ENCODE measurements around the gene LEPROT.
"Not testable (repeated sequence)": the region's sequence is repeated elsewhere in the genome, so short reads cannot be mapped to it uniquely, and the experiment has no call there.

Gene LEPROT, protein sequence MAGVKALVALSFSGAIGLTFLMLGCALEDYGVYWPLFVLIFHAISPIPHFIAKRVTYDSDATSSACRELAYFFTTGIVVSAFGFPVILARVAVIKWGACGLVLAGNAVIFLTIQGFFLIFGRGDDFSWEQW

DNA sequence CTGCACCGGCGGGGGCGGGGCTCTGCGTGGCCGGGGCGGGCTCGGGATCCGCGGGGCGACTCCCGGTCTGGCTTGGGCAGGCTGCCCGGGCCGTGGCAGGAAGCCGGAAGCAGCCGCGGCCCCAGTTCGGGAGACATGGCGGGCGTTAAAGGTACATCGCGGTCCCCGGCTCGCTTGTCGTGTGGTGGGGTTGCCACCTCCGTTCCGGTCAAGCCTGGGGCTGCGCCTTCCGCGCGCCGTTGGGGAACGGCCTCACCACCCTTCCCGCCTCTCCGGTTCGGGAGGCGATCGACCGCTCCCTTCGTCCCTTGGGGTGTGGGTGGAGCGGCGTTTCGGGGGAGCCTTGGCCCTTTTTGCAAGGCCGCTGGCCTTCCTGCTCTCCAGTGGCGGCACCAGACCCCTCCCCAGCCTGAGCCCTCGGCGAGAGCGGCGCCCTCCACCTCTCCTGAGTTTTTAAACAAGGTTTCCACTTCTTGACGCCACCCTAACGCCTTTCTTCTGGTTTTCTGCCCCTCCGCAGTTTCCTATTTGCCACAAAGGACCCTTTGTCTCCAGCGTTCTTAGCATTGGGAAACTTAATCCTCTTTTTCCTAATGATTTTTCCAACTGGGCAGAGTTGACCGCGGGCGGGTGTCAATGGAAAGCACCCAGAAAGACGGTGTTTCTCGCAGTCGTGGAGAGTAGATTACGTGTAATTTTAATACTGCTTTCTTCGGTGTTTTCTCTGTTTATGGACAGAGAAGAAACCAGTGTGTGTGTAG is at the start of gene LEPROT, which contains the start of gene LEPR:
Gene LEPROT, plus strand, starts transcription at position 79 of the 761 bp plus-strand sequence. Its CDS starts 57 bp downstream, at position 136.
Gene LEPR, plus strand, starts transcription at position 79 of the 761 bp plus-strand sequence. CDS start 144,898 bp downstream, outside the sequence.
- no peak for DNase-seq

DNA sequence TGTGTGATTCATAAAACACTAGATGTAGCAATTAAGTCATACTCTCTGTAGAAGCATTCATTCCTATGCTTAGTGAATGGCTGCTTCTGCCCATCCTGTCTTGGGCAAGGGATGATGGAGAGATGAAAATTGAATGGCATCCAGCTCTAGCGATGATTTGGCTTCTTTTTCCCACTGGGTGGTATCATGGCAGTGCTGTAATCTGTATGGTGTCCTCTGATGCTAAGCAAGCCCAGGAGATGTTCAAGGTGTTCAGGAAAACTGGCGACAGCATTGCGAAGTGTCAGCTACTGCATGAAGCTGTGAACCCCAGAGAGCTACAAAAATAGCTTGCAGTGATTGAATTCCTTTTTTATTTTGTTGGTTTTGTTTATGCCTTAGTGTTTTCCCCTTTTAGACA is 48.9 kb upstream of the LEPROT start:
- DNase-seq, result no peak

DNA sequence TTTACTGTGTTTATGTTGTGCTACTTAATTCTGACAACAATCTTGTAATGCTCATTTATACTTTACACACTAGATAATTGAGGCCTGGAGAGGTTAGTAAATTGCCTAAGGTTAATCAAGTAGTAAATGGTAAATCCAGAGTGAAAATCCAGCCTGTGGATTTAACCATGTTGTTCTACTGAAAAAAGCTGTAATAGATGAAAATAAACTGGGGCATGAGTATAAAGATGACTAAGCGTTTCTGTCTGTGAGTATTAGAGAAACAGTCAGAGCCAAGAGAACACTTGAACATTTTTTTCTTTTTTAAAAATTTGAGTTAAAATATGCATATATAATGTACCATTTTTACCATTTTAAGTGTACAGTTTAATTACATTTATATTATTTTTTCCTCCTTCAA is 47.9 kb upstream of the LEPROT start:
- DNase-seq, result no peak

DNA sequence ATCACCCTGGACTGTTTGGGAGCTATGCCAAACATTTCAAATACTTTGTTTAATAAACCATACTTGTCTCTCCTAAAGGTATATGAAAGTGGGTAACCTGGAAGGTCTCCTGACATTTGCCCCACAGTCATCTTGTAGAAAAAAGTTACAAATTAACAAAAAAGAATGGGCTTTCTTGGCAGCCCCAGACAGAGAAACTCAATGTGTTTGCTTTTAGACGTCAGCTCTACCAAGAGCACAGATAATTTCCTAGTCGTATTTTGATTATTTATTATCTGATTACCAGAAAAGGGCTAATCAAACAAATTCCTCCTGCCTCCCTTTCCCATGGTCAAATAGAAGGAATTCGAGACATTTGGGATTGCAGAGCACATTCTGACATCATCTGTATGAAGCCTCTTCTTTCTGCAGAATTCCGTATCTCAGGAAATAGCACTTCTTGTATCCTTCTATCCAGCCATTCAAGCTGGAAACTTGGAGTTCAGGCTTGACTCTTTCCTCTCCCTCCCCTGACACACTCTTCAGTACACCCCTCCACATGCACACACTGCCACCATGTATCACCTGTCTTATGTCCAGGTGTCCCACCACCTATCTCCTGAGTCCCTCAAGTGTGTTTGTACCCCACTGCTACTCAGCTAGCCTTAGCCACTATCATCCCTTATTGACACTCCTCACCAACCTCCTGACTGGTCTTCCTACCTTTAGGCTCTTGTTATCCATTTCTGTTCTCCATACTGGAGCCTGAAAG is 42.8 kb upstream of the LEPROT start:
- DNase-seq, result no peak

DNA sequence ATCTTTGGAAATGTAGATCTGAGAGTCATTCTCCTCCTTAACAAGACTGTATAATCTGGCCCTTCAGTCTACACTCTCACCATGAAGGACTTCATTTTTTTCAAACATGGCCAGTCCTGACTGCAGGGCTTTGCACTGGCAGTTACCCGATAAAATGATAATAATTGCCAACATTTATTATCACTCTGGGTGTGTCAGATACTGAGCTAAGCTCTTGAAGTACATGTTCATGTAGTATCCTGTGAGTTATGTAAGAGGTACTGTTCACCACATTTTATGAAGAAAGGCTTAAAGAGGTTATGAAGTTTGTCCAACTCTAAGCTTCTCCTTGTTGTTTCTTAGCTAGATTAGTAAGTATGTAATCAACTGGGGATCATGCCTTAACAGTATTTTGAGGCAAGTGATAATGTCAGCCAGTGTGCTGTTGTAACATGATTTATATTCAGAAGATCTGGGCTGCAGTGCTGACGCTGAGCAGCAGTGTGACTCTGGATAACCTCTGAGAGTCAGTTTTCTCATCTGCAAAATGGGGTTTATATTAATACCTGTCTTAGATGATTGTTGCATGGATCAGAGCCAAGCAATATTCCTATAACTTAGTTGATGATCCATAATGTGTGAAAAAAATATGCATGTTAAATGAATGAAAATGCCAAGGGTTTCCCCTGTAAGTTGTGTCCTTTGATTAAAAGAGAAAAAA is 42.1 kb upstream of the LEPROT start:
- no peak for DNase-seq

DNA sequence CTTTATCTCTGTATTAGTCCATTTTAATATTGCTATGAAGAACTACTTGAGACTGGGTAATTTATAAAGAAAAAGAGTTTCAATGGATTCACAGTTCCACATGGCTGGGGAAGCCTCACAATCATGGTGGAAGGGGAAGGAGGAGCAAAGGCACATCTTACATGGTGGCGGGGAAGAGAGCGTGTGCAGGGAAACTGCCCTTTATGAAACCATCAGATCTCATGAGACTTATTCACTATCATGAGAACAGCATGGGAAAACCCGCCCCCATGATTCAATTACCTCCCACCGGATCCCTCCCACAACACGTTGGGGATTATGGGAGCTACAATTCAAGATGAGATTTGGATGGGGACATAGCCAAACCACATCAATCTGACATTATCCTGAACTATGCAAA is 36.0 kb upstream of the LEPROT start:
- DNase-seq, result not testable (repeated sequence)

DNA sequence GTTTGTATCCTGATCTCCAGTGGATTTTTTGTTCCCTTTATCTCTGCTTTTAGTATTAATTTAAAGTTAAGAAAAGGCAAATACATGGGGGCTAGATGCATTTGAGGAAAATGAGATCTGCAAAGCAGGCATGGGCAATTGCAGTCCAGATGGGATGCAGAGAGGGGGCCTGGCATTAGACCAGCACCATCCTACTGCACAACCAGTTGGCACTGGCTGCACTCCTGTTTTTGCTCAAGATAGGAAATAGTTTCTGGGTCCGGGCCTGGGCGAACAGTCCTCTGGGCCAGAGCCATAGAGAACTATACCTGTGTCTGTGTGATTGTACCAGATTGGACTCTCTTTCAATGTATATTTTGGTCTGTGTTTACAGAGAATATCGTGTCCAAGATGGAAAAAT is 34.0 kb upstream of the LEPROT start:
- no peak for DNase-seq

DNA sequence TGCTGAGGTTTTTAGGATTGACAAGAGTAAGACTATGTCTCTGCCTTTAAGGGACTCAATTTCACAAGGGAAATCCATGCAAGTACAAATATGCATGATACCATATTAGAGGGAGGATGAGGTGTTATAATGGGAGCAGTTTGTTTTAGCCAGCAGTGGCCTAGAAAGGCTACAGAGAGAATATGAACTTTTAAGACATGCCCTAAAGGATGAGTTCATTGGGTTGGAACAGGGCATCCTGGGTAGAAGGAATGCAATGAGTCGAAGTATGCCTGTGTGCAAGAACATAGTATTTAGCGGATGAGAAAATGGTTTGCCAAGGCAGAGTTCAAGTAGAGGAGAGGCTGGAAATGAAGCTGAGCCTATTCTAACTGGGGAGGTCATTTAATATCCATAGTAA is 32.6 kb upstream of the LEPROT start:
- DNase-seq, result no peak

DNA sequence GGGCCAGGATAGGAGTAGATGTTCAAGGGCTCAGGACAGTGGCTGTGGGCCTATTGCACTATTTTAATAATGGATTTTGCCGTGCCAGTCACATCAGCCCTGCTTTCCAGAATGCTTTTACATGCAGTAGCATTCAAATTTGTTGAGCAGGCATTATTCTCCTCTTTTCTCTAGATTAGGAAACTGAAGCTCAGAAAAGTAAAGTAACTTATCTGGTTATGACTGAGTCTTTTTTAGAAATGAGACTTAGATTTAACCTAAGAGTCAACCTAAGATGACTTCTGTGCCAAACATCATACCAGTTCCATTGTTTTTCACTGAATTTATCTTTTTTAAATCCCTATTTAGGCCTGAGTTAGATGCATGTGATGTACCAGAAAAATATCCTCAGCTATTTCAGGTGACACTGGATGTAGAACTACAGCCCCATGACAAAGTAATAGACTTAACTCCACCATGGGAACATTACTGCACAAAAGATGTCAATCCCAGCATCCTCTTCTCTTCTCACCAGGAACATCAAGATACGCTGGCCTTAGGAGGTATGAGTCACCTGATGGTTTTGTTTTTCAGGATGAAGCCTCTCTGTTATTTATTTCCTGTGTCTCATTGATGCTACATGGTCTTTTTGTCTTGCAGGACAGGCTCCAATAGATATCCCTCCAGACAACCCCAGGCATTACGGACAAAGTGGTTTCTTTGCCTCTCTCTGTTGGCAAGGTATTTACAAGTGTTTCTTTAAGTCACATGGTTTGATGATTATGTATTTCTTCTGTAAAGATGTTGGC is 31.4 kb upstream of the LEPROT start:
- no peak for DNase-seq

DNA sequence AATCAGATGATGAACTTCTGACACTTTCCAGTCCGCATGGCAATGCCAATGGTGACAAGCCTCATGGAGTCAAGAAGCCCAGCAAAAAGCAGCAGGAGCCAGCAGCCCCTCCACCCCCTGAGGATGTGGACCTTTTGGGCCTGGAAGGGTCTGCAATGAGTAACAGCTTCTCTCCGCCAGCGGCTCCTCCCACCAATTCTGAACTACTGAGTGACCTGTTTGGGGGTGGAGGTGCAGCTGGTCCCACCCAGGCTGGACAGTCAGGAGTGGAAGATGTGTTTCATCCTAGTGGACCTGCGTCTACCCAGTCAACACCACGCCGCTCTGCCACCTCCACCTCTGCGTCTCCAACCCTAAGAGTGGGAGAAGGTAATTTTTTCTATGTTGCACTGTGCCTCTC is 28.0 kb upstream of the LEPROT start:
- no peak for DNase-seq

DNA sequence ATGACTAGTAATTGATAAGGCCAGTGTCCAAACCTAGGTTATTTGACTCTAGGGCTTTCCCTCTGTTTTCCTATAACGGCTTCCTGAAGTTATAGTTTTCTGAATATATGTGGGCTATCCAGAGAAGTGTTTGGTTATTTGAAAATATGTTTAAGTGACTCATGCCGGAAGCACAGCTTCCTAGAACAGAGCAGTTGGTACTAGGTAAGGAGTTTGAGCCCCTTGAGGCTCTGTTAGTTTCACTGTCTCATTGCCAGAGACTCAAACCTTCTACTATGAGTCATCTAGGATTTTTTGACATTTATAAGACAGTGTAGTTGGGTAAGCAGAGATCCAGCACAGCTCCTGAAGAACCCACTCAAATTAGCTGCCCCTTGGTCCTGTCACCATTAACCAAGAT is 27.1 kb upstream of the LEPROT start:
- DNase-seq, result no peak

DNA sequence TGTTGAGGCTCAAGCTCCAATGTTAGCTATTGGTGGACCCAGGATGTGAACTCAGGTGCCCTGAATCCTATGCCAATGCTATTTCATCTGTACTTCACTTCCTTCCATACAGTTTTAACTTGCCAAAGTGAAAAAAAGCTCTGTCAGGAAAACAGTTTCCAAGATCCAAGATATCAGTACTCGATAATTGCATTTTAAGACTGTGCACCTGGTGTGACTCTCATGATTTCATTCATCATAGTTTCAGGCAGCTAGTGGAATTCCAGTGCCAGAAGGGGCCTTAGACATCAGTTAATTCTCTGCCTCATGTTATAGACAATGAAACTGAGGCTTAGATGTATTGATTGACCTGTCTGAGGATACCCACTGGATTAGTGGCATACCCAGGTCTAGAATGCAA is 26.5 kb upstream of the LEPROT start:
- DNase-seq, result no peak

DNA sequence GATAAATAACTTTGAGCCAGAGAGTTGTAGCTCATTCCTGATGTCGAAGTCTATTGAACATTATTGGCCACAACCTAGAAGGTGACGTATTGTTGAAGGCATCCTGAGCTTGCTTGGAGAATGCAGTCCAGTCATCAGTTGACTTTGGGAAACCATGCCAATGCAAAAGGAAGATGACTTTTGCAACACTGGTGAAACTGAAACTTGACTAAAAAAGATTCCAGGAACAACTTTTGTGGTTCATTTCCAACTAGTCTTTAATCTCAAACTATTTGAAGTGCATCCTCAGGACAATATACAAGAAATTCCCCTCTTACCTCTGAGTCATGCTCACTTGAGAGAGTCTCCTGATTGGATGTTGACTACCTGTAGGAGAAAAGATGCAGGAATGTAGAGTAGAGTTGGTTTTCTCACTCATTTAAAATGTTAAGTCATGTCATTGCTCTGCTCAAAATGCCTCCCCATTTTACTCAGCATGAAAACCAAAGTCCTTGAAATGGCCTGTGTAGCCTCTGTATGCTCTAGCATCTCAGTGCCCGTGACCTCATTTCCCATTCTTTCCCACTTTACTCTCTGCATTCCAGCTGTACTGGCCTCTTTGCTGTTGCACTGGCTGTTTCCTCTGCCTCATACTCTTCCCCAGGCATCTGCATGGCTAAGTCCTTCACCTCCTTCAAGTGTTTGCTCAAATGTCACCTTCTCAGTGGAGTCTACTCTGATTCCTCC is 24.4 kb upstream of the LEPROT start:
- DNase-seq, result no peak

DNA sequence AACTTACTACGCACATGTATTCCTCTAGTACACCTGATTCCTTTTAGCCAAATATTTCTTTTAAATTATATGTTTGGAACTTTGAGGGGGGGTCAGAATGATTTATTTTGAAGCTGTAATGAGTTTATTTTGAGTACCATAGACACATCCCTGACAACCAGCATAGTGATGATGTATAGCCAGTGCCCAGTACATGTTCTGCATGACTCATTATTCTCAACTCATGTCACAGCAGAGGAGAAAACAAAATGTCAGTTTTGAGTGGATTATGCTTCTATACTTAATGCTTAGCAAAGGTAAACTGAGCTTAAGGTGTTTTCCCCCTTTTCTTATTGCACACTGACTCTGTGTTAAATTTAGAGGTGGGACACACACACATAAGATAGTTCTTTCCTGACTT is 22.4 kb upstream of the LEPROT start:
- DNase-seq, result no peak

DNA sequence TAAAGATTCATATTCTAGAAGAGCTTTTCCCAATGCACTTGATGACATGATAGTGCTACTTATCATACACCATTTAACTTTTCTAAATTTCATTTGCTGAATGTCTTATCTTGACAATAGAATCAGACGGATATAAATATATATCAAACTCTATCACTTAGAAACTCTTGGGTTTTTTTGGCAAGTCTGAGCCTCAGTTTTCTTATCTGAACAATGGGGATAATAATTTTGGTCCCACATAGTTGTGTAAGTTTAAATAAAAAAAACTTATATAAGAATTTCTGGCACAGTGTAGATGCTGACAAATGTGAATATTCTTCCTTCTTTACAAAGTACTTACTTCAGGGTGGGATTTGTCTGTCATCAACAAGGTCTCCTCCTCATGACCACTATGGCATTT is 21.5 kb upstream of the LEPROT start:
- DNase-seq, result no peak

DNA sequence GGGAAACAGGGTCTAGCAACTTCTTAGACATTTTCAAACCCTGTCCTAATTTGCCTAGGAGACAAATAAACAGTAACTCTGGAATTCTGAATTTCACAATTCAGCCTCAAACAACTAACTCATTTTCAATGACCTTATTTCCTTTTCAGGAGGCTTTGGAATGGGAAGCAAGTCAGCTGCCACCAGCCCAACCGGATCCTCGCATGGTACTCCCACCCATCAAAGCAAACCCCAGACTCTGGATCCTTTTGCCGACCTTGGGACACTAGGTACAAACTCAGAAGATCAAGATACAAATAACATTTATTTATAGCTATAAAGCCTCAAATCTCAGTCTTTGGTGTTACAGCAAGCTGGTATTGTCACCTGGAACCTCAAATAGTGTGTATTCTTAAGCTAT is 18.9 kb upstream of the LEPROT start:
- DNase-seq, result no peak

DNA sequence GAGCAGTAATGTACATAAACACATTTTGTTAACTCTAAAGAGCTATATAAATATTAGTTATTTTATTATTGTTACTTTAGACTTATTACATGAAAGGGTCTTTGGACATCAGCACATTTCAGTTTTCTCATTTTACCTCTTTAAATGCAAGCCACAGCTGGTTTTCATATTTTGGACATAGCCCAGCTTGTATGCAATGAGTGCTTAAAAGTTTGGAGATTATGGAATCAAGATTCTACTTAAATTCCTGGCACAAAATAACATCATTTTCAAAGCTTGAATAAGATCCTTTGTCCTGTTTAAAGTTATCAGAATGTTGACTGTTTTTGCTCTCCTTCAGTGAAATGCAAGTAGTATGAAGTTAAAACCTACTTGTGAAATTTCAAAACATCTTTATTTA is 15.5 kb upstream of the LEPROT start:
- no peak for DNase-seq

DNA sequence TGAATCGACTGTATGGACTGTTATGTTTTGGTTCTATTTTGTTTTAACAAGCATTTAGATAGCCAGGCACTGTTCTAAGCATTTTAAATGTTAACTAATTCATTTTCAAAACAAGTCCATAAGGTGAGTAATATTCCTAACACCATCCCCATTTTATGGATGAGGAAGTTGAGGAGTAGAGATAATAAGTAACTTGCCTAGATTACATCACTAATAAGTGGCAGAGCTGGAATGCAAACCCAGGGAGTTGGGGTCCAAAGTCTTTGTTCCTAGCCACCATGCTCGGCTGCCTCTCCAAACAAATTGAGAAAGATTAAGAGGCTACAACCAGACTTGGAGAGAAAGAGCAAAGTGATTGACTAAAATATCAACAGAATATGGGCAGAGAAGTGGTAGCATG is 12.6 kb upstream of the LEPROT start:
- no peak for DNase-seq

DNA sequence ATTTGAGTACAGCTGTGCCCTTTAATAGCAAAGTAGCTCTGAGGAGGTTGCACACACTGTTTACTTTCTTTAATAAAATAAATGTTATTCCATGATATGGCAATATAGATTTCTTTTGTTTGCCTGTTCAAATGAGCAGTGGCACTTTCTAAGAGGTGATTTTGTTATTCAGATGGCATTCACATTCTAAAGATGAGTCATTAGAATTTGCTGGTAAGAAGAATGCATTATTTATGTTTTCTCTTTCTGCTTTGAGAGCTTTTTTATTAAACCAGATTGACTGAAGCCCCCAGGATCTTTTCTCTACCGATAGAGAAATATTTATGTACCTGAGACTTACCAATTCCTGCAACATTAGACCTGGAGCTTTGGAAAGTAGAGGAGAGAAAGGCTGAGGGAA is 11.2 kb upstream of the LEPROT start:
- no peak for DNase-seq

DNA sequence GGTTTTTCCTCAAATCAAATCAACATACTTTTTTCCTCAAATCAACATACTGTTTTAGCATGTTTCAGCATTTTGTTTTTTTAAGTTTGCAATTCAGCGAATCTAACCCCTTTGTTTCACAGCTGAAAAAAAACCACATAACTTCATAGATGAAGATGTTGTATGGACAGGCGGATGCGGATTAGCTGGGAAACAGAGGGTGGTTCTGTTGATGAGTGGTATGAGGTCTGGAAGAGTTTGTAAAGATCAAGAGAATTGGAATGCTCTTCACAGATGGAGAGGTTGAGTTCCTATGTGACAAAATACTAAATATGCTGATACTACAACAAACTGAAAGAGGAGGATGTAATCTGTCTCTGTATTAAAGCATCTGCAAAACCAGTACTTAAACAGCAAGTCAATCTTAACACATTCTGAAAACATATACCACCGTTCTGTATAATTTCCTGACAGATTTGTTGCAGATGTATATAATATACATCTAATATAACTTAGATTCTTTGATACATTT is 10.6 kb upstream of the LEPROT start:
- DNase-seq, result no peak

DNA sequence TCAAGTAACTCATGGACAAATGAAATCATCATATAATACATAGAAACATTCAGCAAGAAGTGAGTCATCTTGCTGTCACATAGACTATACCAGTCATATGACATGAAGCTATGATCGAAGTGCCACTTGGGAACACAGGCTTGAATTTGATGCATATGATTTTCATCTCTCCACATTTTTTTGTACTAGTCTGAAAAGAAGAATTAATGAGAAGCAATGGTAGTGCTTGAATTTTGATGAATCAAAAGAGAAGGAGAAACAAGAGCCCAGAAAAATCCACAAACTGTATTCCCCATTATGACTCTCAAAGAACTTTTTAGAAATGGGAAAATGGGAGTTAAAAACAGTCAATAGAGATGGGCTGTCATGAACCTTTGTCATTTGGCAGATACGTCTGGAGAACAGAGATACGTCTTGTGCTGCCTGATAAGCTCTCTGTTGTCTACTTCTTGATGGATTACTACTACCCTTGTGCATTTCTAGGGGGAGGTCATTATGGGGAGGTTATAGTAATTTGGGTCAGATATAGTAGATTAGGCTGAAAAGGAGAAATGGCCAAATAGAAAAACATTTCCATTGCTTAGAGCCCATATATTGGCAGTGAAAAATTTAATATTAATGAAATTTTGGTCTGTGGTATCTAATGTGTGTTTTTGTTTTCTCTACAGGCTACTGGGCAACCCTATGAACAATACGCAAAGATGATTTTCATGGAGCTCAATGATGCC is 8.0 kb upstream of the LEPROT start:
- DNase-seq, result no peak

All from NCI-H2081 treated with DMSO at 0.1 percent for 48 hours (cell line).